Heart left ventricle (tissue), 16 donors: ENCODE data around the gene NINL. TPM values are rescaled to one million over a fixed set of nuclear protein-coding genes. Genes with fewer than 3 reads are reported as not detected.

Experiments
- ATAC-seq, 4 donors: fragments of 200-7000 bp; cut with Tn5 transposase; one replicate each; pipeline ENCODE4 v1.9.1; 2020 to 2022; ENCODE audit warnings: moderate library complexity in 4 of 4, mild to moderate bottlenecking in 3 of 4, moderate number of reproducible peaks in 1 of 4
- DNase-seq, 5 donors: peaks; one replicate each; pipeline ENCODE4 v3.0.0-alpha.2; 2020
- H3K27ac ChIP-seq, 12 donors: fragments of 200-600 bp; sonication (generic) in 4 of 12; one replicate each; pipeline versions ENCODE4 v1.5.0 to v1.8.0; 2016 to 2022; ENCODE audit warnings: mild to moderate bottlenecking in 2 of 12
- H3K27me3 ChIP-seq, 9 donors: fragments of 200-600 bp; sonication (generic) in 2 of 9; one replicate each; pipeline versions ENCODE4 v1.5.1 to v1.8.0; 2016 to 2022; ENCODE audit warnings: mild to moderate bottlenecking in 3 of 9
- H3K36me3 ChIP-seq, 9 donors: fragments of 200-600 bp; sonication (generic) in 2 of 9; one replicate each; pipeline versions ENCODE4 v1.5.0 to v1.8.0; 2018 to 2022; ENCODE audit warnings: mild to moderate bottlenecking in 2 of 9
- H3K4me1 ChIP-seq, 12 donors: fragments of 200-600 bp; sonication (generic) in 4 of 12; one replicate each; pipeline versions ENCODE4 v1.5.0 to v1.8.0; 2016 to 2022; ENCODE audit warnings: mild to moderate bottlenecking in 3 of 12
- H3K4me3 ChIP-seq, 12 donors: fragments of 200-600 bp; sonication (generic) in 4 of 12; one replicate each; pipeline versions ENCODE4 v1.5.0 to v1.8.0; 2017 to 2022; ENCODE audit warnings: mild to moderate bottlenecking in 9 of 12, moderate library complexity in 4 of 12
- H3K9me3 ChIP-seq, 12 donors: fragments of 200-600 bp; sonication (generic) in 4 of 12; one replicate each; pipeline versions ENCODE4 v1.5.0 to v1.8.0; 2016 to 2022; ENCODE audit warnings: mild to moderate bottlenecking in 1 of 12
- CTCF ChIP-seq, 12 donors: fragments of 200-600 bp; sonication (generic) in 4 of 12; IDR thresholded peaks; one replicate each; pipeline versions ENCODE4 v1.5.0 to v1.8.0; 2018 to 2022; ENCODE audit warnings: antibody characterized with exemption in 12 of 12, mild to moderate bottlenecking in 5 of 12
- POLR2A ChIP-seq, 2 donors: fragments of 450-650 bp; IDR thresholded peaks; one replicate each; pipeline ENCODE4 v1.6.1; 2017; ENCODE audit warnings: antibody characterized with exemption in 2 of 2, mild to moderate bottlenecking in 2 of 2, moderate library complexity in 2 of 2
- WGBS, 4 donors: extraction: QIAGEN DNeasy Blood & Tissue Kit in 2 of 4; methylation state at CpG; one replicate each; pipeline versions ENCODE4 v1.1.5 to v1.1.7; 2013 to 2018; 5-methylcytosine and 5-hydroxymethylcytosine counted together
- intact Hi-C, 10 donors: fragments of 100-400 bp; cut with DNase I; formaldehyde crosslinking; loops; one replicate each; pipeline versions ENCODE4 v1.11.1 to v1.14.2; 2022
- polyA plus RNA-seq, 2 donors: library from polyadenylated mRNA; stranded (reverse); fragments of 200-250 nt; gene quantifications; one replicate each; pipeline ENCODE4 v1.2.3, GENCODE V29; 2013
- total RNA-seq, 9 donors: library from RNA; depleted of rRNA in 2 of 9; stranded (reverse); fragments of >200 nt in 2 of 9; fragmentation: NEBNext Ultra II Directional in 3 of 9; extraction: Animal tissue kit (Norgen Biotek cat#: 25700) in 3 of 9; gene quantifications; one replicate each; pipeline versions ENCODE4 v1.1.0 to v1.2.4, GENCODE V29; 2016 to 2023
- donor health status: ischemic (EF 13 %, LVEDD 7.1; RV severe dilation, severe dysfunction).
- donor health status: healthy with polysubstance abuse.
- donor health status: DM: no; HTN: yes; CAD: no.
- donor health status: DM: no; HTN: no; CAD: no.
- donor health status: ischemic (EF 25% LVEDD 6.9; RV normal size, moderate dysfunction).
- donor health status: ischemic (EF 25% LVEDD 5.7; RV mildly dilated, moderate dysfunction).
- donor health status: healthy.
- donor health status: DM: yes; HTN: yes; CAD: no.
- donor health status: ischemic (EF 35%, LVEDD 5.7; RV mildly dilated, moderate dysfunction).
- donor health status: nonischemic (EF 11% LVEDD 7.7; RV severe dilation, severe dysfunction).
- donor health status: DM: yes; HTN: yes; CAD: no.
- donor health status: PGD.
- donor health status: ischemic (EF 29% LVEDD 5.4; RV normal size, mild dysfunction).
- donor health status: nonischemic (EF 23%, LVEDD 6.1; RV moderate dilation, normal function).

The NINL gene
- total and polyA plus RNA-seq, 11 donors: 0.78 to 7.1 (median 2.9) TPM

GRCh38 chr20:25548613-25549086, 36.7 kb downstream of the NINL start:
- TF ChIP-seq POLR2A (IDR thresholded peaks at IDR 0.05) (no peak), CTCF (IDR thresholded peaks at IDR 0.05) (no peak)
- H3K4me3 ChIP-seq: no peak overlapping the region
- H3K27ac ChIP-seq: peak overlapping the region in 1 of 12 donors; percentile 45
- H3K4me1 ChIP-seq: peaks cover 0 to 10% (median 0%) of the 10 kb centered on the region in 12 donors
- no peaks in the 10 kb centered on the region for H3K36me3 ChIP-seq
- no peaks in the 10 kb centered on the region for H3K9me3 ChIP-seq
- intact Hi-C loops: loop anchor here in 1 of 10 donors (10.0 kb wide), 2 partner anchors 64 to 76 kb away; partner anchors contain the start of gene NANP
- ATAC-seq: no peak
- 87 to 94% (median 91%) methylated on average over 14 of the region's 14 CpGs for WGBS, 4 donors
- no peak for DNase-seq
- H3K27me3 ChIP-seq: peaks cover 0 to 3% (median 0%) of the 10 kb centered on the region in 9 donors

GRCh38 chr20:25547999-25548398, 37.3 kb downstream of the NINL start:
- 62 to 100% (median 65%) methylated on average over 2 to 3 of the region's 3 CpGs for WGBS, 4 donors
- intact Hi-C loops: loop anchor here in 1 of 10 donors (10.0 kb wide), 2 partner anchors 63 to 77 kb away; partner anchors contain the start of gene NANP
- Histone ChIP-seq H3K36me3 (no peaks in the 10 kb centered on the region), H3K9me3 (no peaks in the 10 kb centered on the region), H3K27me3 (peaks cover 0 to 3% (median 0%) of the 10 kb centered on the region in 9 donors), H3K4me1 (peaks cover 0 to 10% (median 0%) of the 10 kb centered on the region in 12 donors), H3K4me3 (no peak overlapping the region), H3K27ac (peak overlapping the region in 1 of 12 donors; percentile 45)
- ATAC-seq (peak in 1 of 4 donors; percentile 27), DNase-seq (no peak)
- TF ChIP-seq POLR2A (IDR thresholded peaks at IDR 0.05): no peak
- no peak for TF ChIP-seq CTCF (IDR thresholded peaks at IDR 0.05)

GRCh38 chr20:25547063-25547462, 38.3 kb downstream of the NINL start:
- Histone ChIP-seq H3K4me3 (no peak overlapping the region), H3K36me3 (no peaks in the 10 kb centered on the region), H3K9me3 (no peaks in the 10 kb centered on the region), H3K27me3 (peaks cover 0 to 3% (median 0%) of the 10 kb centered on the region in 9 donors), H3K27ac (peak overlapping the region in 1 of 12 donors; percentile 1), H3K4me1 (peaks cover 0 to 10% (median 0%) of the 10 kb centered on the region in 12 donors)
- TF ChIP-seq POLR2A (IDR thresholded peaks at IDR 0.05) (no peak), CTCF (IDR thresholded peaks at IDR 0.05) (no peak)
- WGBS, 4 donors: 70 to 91% (median 81%) methylated on average over 4 of the region's 4 CpGs
- intact Hi-C loops: loop anchor here in 1 of 10 donors (10.0 kb wide), 2 partner anchors 62 to 78 kb away; partner anchors contain the start of gene NANP
- DNase-seq: no peak
- ATAC-seq: no peak

- no peak for TF ChIP-seq CTCF (IDR thresholded peaks at IDR 0.05)
- TF ChIP-seq POLR2A (IDR thresholded peaks at IDR 0.05): no peak
- no peak overlapping the region for H3K4me3 ChIP-seq
- H3K27me3 ChIP-seq: peaks cover 0 to 3% (median 0%) of the 10 kb centered on the region in 9 donors
- no peaks in the 10 kb centered on the region for H3K36me3 ChIP-seq
- no peak for DNase-seq
- no peak overlapping the region for H3K27ac ChIP-seq
- H3K4me1 ChIP-seq: peaks cover 0 to 11% (median 0%) of the 10 kb centered on the region in 12 donors
- H3K9me3 ChIP-seq: no peaks in the 10 kb centered on the region
- ATAC-seq: no peak
- 90 to 95% (median 90%) methylated on average over 4 of the region's 4 CpGs for WGBS, 4 donors
- intact Hi-C loops: loop anchor here in 1 of 10 donors (10.0 kb wide), 2 partner anchors 61 to 79 kb away; partner anchors contain the start of gene NANP
Observed at GRCh38 chr20:25546048-25546447, 39.3 kb downstream of the NINL start.
